CD4-positive, alpha-beta T cell treated with Interleukin-21 for 1 hour (primary cell): ENCODE results near the gene MARCO.
"Not testable (repeated sequence)": the region's sequence is repeated elsewhere in the genome, so short reads cannot be mapped to it uniquely, and the experiment has no call there.

ENCODE experiments used
- DNase-seq: peaks from one replicate; pipeline ENCODE4 v3.0.0-alpha.2; 2020

The MARCO gene

DNA sequence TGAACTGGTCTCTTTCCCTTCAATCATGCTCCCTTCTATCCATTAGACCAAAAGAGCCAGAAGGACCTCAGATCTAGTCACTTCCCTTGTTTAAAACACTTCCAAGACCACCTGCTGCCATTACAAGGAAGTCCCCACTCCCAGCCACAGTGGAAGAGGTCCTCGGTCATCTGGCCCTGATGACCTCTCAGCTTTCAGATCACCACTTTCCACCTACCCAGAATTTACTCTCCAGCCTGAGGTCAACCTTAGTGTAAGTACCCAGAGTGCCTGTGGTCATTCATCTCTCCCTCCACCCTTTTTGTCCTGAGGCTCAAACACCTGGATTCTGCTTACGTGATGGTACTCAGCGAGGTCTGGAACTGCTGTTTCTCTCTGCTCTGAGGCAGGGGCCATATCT is 67.1 kb downstream of the MARCO start:
- no peak for DNase-seq

DNA sequence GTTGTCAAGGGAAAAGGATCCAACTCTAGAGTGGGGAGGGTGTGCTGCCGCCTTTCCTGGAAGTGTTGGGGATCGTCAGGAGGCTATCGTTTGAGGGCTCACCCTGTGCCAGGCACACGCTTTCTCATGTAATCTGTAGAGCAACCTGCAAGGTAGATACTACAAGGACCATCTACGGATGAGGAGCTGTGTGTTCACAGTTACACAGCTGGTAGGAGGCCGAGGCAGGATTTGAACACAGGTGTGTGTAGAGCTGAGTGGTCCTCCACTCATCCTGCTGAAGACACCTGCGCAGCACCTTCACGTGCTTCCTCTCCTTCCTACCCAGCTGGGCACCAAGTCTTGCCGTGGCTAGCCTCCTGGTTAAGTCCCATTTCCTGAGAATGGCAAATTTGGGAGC is 68.3 kb downstream of the MARCO start:
- DNase-seq = no peak

DNA sequence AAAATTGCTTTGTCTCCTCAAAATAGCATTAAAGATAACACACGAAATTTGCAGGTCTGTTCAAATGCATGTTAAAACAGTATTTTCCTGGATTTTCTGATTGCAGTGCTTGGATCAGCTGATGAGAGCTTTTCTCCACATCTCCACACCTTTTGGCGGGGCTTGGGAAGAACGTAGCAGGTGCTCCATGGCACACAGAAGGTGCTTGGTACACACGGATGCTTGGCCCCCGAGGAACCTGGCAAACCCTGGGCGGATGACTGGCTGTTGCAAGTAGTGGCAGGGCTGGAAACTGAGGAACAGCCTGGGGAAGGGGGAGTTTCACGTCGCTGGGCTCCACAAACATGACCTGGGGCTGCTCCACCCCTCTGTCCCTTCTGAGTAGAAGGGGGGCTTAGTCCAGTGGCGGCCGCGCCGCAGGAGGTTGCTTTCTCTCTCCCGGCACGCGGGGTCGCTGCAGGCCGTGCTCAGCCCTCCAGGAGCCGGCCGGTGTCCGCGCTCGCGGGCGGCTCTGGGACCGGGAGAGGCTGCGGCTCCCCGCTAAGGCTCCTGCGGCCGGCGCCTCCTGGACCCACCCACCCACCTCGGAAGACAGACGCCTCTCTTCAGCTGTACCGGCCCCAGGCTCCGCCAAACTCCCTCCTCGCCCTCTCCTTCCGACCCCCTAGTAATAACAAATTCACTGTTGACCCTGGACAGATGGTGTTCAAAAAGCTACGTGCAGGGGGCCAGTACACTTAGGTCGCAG is 69.3 kb downstream of the MARCO start:
- no peak for DNase-seq

DNA sequence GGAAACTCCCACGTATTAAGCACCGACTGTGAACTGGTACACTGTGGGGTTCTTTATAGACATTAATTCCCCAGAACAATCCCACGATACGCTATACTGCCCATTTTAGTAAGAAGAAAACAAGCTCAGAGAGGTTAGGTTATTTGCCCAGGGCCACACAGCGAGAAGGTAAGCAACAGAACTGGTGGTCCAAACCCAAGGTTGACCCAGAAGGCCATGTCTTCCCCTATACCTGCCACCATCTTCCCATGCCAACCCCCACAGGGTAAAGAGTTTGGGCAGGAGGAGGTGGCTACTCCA is 69.9 kb downstream of the MARCO start:
- DNase-seq = no peak

DNA sequence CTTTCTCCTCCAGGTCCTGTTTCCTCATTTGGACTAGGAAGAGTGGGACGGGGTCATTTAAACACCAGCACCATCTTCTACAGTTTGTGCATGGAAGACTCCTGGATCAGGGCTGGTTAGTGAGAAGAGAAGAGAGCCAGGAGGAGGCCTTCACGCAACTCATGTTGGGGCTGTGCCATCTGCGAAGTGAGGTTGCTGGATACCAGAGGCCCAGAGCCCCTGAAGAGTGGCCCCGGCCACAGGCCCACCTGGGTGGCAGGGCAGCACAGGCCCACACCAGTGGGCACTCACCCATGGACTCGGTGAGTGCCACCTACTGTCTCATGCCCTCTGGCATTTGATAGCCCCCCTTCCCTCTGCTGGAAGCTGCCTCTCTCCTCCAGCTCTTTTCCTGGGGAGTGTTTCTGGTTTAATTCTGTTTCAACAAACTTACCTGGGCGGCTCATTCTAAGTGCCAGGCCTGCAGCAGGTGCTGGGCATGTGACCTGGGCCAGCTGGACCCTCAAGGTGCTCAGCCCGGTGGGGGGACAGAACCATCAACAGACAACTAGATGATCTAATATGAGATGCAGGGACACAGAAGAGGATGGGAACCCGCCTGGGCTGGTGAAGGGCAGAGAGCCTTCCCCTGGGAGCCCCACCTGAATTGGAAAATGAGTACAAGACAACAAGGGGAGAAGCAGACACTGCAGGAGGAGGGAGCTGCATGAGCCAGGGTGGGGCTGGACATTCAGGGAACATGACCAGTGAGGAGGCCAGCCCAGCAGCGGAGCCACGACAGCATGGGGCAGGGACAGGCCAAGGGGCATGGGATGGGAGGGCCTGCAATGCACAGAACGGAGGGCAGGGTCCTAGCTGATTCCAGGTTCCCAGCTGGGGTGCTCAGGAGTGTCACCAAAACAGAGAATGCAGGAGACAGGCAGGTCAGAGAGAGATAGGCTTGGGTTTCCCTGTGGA is 70.6 kb downstream of the MARCO start:
- no peak for DNase-seq

DNA sequence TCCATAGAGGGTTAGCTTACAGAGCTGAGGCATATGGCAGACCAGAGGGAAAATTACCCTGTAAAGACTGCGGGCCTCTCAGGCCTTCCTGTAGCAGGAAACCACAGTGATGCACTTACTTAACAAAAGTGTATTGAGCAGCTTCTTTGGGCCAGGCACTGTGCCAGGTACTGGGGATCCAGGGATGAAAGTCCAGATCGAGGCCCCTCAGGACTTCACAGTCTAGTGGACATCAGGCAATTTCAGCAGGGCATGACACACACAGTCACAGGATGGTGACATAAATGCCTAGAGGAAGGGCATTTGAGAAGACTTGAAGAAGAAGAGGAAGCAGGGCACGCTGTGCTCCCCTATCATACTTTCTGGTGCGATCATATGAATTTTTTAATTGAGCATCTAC is 71.7 kb downstream of the MARCO start:
- DNase-seq = no peak

DNA sequence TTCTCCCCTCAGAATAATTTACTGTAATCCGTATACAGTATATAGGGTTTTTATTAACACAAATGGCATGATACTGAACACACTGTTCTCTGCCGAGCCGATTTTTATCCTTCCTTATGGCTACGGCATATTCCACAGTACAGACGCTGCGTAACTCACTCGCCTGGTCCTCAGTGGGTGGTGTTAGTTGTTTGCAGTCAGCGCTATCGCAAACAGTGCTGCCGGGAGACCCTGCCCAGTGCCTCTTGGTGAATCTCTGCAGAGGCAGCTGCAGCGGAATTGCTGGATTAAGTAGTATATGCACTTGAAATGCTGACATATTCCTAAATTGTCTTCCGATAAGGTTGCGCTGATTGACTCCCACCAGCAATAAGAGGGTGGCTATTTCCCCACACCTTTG is 73.9 kb downstream of the MARCO start:
- DNase-seq = no peak

DNA sequence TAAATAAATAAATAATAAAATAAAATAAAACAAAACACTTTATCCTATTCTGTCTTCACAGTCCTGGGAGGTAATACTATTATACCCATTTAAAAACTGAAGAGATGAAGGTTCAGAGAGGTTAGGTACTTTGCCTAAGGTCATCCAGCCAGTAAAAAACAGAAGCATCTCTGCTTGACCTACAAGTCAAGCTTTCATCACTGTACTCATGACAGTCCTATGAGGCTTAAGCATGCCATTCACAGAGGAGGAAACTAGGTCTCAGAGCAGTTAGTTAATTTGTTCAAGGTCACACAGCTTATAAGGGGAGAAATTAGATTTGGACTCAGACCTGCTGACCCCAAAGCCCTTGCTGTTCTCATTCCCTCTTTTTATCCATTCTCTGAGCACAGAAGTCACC is 77.5 kb downstream of the MARCO start:
- no peak for DNase-seq

DNA sequence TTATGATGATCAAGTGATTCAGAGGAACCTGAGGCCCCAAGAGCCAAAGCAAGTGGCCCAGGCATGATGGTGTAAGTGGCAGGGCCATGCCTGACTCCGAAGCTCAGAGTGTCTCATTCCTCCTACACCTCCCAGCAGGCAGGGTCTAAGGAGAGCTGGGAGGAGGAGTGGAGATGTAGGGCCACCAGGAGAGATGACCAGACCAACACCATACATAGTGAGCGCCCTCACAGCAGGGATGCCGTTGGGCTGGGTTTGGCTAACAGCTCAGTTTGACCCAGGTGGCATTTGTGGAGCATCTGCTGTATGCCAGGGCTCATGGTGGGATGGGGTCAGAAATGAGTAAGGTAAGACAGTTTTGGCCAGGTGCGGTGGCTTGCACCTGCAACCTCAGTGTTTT is 80.7 kb downstream of the MARCO start:
- no peak for DNase-seq

DNA sequence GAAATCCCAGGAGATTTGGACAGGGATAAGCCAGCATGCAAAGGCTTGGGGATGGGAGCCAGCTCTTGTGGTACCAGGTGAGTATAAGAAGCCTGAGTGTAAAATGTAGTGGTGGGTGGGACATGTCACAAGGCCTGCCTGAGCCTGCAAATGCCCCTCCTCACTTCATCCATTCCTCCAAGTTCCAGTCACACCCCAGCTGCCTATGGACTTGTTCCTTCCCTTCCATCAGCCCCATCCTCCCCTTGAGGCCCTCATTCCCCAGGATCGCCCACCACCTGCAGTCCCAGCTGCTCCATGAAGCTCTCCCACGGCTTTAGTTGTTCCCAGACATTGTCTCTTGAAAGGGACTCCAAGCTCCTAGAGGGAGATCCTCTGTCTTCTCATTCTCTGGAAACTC is 81.5 kb downstream of the MARCO start:
- DNase-seq = no peak

DNA sequence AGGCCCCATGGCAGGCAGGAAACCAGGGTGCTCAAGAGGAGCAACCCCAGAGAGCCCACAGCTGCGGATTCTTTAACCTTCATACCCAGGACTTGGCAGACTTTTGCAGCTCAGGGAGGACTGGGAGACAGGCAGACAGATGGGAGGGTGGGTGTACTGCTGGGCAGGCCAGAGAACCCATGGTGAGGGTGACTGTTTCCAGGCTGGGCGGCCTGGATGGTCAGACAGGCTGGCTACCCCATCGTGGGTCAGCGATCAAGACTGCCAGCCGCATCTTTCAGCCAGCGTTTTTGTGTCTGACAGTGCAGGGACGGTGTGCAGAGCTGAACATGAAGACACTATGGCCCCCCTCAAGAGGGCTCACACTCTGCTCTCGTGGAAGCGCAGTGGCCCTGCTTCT is 82.2 kb downstream of the MARCO start:
- no peak for DNase-seq

DNA sequence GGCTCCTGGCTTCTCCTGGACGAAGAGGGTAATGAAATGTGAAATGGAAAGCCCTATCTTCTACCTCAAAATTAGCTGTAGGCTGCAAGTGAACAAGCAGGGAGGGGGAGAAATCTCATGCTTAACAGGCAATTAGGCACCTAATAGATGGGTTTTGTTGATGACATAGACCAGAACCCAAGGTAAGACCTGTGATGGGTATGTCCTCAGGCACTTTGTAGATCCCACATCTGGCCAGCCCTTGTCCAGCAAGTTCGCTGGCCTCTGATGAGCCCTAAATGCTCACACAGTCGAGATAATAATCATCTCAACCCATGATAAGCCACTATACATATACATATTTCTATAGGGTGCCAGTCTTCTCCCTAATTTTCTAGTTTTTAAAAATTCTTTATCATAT is 82.6 kb downstream of the MARCO start:
- DNase-seq = no peak

DNA sequence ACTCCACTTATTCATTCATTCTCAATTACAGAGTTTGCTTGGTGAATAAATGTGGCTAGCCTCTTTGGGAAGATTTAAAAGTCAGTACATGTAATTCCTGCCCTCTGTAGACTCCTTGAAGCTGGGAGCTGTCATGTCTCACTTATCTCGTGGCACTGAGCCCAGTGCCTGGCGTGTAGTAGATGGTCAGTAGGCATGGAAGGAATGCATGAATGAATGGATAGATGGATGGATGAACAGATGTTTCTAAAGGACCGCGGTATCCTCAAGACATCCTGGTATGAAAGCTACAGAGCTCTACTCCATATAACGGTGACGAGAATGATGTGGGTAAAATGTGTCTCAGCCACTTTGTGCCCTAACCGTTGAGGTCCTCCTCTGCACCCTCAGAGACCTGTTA is 83.0 kb downstream of the MARCO start:
- no peak for DNase-seq

DNA sequence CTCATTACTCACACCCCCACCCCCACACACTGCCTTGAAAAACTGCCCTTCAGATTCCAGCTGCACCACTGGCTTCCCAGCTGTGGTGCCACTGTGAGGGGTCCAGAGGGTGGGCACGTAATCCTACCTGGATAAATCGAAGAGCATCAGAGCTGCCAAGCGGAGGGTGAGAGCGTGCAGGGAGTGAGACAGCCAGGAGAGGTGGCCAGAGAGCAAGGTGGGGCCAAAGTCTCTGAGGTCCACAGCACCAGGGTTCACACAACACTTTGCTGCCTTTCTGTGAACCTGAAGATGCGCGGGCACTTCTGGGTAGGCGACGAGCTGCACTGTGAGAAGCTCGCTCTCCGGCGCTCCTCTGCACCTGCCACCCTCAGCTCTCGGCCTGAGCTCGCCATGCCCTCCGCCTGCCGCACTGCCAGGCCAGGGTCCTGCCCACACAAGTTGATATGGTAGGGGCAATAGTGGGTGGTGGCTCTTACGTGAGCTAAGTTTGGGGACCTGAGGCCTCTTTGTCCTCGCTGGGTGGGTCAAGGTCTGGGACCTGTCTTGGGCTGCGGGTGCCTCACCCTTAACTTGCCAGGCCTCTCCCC is 83.9 kb downstream of the MARCO start:
- DNase-seq = no peak

DNA sequence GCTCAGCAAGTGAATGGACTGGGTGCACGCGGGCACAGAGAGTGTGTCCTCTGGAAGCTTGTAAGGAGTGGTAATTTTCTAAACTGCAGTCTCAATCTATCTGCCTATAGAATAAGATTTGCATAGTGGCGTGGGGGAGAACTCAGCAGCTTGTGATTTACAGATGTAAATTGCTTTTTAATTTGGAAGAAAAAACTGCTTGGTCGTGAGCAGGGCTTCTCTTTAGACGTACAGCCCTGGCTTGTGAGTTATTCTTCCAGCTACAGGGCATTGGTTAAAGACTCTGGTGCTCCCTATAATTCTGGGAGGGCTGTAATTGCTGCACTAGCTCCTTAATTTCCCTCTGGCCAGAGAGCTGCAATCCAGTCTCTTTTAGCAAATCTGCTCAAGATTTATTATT is 84.9 kb downstream of the MARCO start:
- no peak for DNase-seq

DNA sequence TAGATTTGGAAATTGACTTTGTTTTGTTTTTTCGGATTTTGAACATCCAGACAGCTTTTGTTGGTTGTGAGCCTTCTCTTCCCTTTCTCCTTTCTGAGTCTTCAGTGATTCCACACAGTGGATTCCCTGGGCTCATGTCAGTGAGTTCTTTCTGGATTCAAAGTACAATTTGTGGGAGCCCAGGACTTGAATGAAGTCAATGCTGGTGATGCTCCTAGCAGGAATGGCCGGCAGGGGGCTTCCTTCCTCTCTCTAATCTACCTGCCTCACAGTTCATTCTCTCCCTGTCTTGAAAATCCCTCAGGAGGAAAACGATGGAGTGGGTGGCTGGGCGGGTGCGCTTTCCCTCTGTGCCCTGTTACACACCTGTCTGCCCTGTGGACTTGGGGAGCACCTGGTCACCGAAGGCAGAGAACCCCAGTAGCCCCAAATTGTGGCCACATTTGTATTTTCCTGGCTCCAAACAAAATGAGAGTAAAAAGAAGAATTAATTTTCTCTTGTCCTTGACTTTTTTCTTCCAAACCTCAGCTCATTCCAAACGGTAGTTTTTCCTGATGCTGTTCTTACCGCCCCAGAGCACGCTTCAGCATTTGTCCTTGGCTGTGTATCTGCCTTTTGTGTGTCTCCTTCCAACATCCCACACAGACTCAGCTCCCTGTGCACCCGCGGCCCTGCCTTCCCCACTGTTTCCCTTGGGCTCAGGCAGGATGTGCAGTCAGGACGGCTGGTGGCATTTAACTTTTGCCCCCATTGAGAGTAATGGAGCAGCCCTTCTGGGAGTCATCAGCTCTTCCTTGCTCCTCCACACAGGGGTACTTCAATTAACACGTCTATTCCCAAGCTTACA is 86.6 kb downstream of the MARCO start:
- DNase-seq = no peak

DNA sequence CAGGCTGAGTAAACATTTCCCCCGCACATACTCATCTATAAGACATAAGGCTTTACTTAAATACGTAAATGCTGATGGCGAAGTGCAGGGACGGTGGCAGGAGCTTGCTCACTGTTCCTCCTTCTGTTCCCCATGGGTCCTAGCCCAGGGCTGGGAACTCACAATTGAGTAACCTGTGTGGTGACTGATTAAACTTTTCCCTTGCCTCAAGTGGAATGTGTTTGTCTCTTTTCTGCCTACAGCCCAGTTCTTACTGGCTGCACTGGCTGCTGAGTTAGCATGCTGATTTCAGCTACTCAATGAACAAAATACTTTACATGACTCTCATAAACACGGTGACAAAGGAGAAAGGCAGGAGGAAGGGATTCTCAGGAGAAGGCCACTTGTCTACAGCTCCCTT is 87.3 kb downstream of the MARCO start:
- DNase-seq = no peak

DNA sequence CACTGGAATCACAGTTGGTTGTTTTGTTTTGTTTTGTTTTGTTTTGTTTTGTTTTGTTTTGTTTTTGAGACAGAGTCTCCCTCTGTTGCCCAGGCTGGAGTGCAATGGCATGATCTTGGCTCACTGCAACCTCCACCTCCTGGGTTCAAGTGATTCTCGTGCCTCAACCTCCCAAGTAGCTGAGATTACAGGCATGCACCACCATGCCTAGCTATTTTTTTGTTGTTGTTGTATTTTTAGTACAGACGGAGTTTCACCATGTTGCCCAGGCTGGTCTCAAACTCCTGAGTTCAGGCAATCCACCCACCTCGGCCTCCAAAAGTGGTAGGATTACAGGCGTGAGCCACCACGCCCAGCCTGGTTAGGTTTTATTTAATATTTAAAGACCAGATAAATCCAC is 95.9 kb downstream of the MARCO start:
- DNase-seq = not testable (repeated sequence)

DNA sequence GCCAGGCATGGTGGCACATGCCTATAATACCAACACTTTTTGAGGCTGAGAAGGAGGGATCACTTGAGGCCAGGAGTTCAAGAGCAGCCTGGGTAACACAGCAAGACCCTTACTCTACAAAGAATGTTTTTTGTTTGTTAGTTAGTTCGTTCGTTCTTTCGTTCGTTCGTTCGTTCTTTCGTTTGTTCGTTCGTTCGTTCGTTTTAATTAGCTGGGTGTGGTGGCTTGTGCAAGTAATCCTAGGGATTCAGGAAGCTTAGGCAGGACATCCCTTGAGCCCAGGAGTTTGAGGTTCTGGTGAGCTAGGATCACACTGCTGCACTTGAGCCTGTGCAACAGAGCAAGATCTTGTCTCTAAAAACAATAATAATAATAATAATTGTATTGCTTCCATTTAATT is 98.7 kb downstream of the MARCO start:
- no peak for DNase-seq
